ENCODE measurements around the gene LDB3.

The LDB3 gene

GRCh38 chr10:86659721-86660453 lies 8.4 kb upstream of the LDB3 start:
- ChIA-PET CTCF (interaction anchor here (1.2 kb wide), 1 partner anchor 9 kb away, joined by 3 read pairs; the partner anchor contains the start of gene LDB3), POLR2A (no interaction called here)
- no peak for TF ChIP-seq PKNOX1 (IDR thresholded peaks at IDR 0.05)
- TF ChIP-seq SUZ12 (IDR thresholded peaks at IDR 0.05), result no peak
- no peak for TF ChIP-seq LEF1 (IDR thresholded peaks at IDR 0.05; ENCODE audit: borderline replicate concordance)
- TF ChIP-seq CTBP1 (IDR thresholded peaks at IDR 0.05; ENCODE audit: borderline replicate concordance), result no peak
- TF ChIP-seq NFRKB (IDR thresholded peaks at IDR 0.05), result no peak
- TF ChIP-seq ZNF384 (IDR thresholded peaks at IDR 0.05), result no peak
- no peak for TF ChIP-seq FOXK2 (IDR thresholded peaks at IDR 0.05)
- no peak for TF ChIP-seq SP1 (IDR thresholded peaks at IDR 0.05)
- TF ChIP-seq HDGF (IDR thresholded peaks at IDR 0.05; ENCODE audit: borderline replicate concordance), result no peak
- no peak for TF ChIP-seq FOXM1 (IDR thresholded peaks at IDR 0.05; ENCODE audit: borderline replicate concordance)
- TF ChIP-seq FOXA1 (IDR thresholded peaks at IDR 0.05), result no peak
- no peak for TF ChIP-seq ELF4 (IDR thresholded peaks at IDR 0.05)
- no peak for TF ChIP-seq TARDBP (IDR thresholded peaks at IDR 0.05)
- no peak for TF ChIP-seq L3MBTL2 (conservative IDR thresholded peaks at IDR 0.05)
- no peak for TF ChIP-seq BHLHE40 (IDR thresholded peaks at IDR 0.05; ENCODE audit: borderline replicate concordance)
- no peak for TF ChIP-seq ARNT (IDR thresholded peaks at IDR 0.05)
- no peak for DNase-seq (ENCODE audit: extremely low spot score)

GRCh38 chr10:86661161-86662025 lies 6.9 kb upstream of the LDB3 start:
- TF ChIP-seq FOXA1 (IDR thresholded peaks at IDR 0.05) (no peak), HDGF (IDR thresholded peaks at IDR 0.05; ENCODE audit: borderline replicate concordance) (no peak), CTBP1 (IDR thresholded peaks at IDR 0.05; ENCODE audit: borderline replicate concordance) (no peak), NFRKB (IDR thresholded peaks at IDR 0.05) (no peak), FOXM1 (IDR thresholded peaks at IDR 0.05; ENCODE audit: borderline replicate concordance) (no peak), PKNOX1 (IDR thresholded peaks at IDR 0.05) (no peak), FOXK2 (IDR thresholded peaks at IDR 0.05) (no peak), L3MBTL2 (conservative IDR thresholded peaks at IDR 0.05) (no peak), ELF4 (IDR thresholded peaks at IDR 0.05) (no peak), BHLHE40 (IDR thresholded peaks at IDR 0.05; ENCODE audit: borderline replicate concordance) (no peak), SUZ12 (IDR thresholded peaks at IDR 0.05) (no peak), ARNT (IDR thresholded peaks at IDR 0.05) (no peak), ZNF384 (IDR thresholded peaks at IDR 0.05) (no peak), TARDBP (IDR thresholded peaks at IDR 0.05) (no peak), LEF1 (IDR thresholded peaks at IDR 0.05; ENCODE audit: borderline replicate concordance) (no peak), SP1 (IDR thresholded peaks at IDR 0.05) (no peak)
- CTCF ChIA-PET, result interaction anchor here (0.8 kb wide), 1 partner anchor 11 kb away, joined by 4 read pairs; no protein-coding TSS in a partner anchor
- POLR2A ChIA-PET, result no interaction called here
- DNase-seq (ENCODE audit: extremely low spot score), result no peak

DNA sequence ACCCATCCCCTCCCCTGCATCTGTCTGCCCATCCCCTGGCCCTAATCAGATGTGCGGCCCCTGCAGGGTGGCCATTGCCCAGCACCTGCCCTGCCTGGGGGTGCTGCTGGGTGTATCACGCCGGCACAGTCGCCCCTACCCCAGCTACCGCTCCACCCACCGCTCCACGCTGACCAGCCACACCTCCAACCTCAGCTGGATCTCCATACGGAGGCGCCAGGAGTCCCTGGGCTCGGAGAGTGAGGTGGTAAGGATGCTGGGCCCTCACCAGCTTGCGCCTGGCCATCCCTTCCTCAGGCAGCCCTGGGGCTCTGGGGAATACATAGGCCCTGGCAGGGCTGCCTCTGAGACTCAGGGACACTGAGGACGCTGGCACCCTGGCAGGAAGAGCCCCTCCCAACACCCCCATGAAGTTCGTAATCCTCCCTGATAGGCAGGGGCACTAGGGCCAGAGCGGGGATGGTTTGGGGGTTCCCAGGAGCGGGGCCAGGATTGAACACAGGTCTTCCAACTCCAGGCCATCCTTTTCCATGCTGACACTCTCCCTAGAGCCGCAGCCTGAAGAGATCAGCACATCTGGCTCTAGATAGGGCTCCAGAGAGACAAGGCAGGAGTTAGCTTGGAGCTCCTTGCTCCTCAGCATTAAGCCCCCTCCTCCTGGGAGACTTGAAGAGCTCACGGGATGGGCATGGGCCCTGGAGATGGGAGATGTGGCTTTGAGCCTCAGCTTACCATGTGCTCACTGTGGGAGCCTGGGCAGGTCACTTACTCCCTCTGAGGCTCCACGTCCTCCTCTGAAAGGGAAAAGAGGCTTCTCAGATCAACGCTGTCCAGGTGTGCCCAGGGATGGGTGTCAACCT lies 5.9 kb upstream of the LDB3 start:
- TF ChIP-seq LEF1 (IDR thresholded peaks at IDR 0.05; ENCODE audit: borderline replicate concordance) (no peak), BHLHE40 (IDR thresholded peaks at IDR 0.05; ENCODE audit: borderline replicate concordance) (no peak), ELF4 (IDR thresholded peaks at IDR 0.05) (no peak), SUZ12 (IDR thresholded peaks at IDR 0.05) (no peak), NFRKB (IDR thresholded peaks at IDR 0.05) (no peak), FOXK2 (IDR thresholded peaks at IDR 0.05) (no peak), FOXM1 (IDR thresholded peaks at IDR 0.05; ENCODE audit: borderline replicate concordance) (no peak), FOXA1 (IDR thresholded peaks at IDR 0.05) (no peak), ARNT (IDR thresholded peaks at IDR 0.05) (no peak), ZNF384 (IDR thresholded peaks at IDR 0.05) (no peak), TARDBP (IDR thresholded peaks at IDR 0.05) (no peak), SP1 (IDR thresholded peaks at IDR 0.05) (no peak), L3MBTL2 (conservative IDR thresholded peaks at IDR 0.05) (no peak), PKNOX1 (IDR thresholded peaks at IDR 0.05) (no peak), HDGF (IDR thresholded peaks at IDR 0.05; ENCODE audit: borderline replicate concordance) (no peak), CTBP1 (IDR thresholded peaks at IDR 0.05; ENCODE audit: borderline replicate concordance) (no peak)
- ChIA-PET POLR2A (no interaction called here), CTCF (no interaction called here)
- DNase-seq (ENCODE audit: extremely low spot score), result no peak

DNA sequence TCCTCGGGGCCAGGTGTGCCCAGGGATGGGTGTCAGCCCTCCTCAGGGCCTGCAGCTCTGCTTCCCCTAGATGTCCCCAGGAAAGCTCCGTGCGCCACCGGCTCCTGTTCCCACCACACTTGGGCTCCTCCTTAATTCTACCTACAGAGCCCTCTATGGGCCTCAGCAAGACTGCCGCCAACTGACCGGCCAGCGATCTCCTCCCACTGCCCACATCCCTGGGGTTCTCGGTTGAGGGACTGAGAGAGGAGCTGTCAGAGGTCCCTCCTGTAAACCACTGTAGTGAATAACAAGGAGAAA lies 5.3 kb upstream of the LDB3 start:
- CTCF ChIA-PET, result no interaction called here
- DNase-seq (ENCODE audit: extremely low spot score), result no peak
- POLR2A ChIA-PET, result no interaction called here
- TF ChIP-seq ARNT (IDR thresholded peaks at IDR 0.05) (no peak), FOXM1 (IDR thresholded peaks at IDR 0.05; ENCODE audit: borderline replicate concordance) (no peak), SP1 (IDR thresholded peaks at IDR 0.05) (no peak), FOXA1 (IDR thresholded peaks at IDR 0.05) (no peak), LEF1 (IDR thresholded peaks at IDR 0.05; ENCODE audit: borderline replicate concordance) (no peak), HDGF (IDR thresholded peaks at IDR 0.05; ENCODE audit: borderline replicate concordance) (no peak), CTBP1 (IDR thresholded peaks at IDR 0.05; ENCODE audit: borderline replicate concordance) (no peak), PKNOX1 (IDR thresholded peaks at IDR 0.05) (no peak), TARDBP (IDR thresholded peaks at IDR 0.05) (no peak)

All from HEK293T (cell line).